Kidney glomerular epithelial cell (primary cell): Measurements from ENCODE around the gene INHBE.
"Not testable (repeated sequence)": the region's sequence is repeated elsewhere in the genome, so short reads cannot be mapped to it uniquely, and the experiment has no call there.

Experiments used
- DNase-seq: peaks from one replicate; lab custom pipeline; 2025; lab: John Stamatoyannopoulos, UW

Gene INHBE, protein sequence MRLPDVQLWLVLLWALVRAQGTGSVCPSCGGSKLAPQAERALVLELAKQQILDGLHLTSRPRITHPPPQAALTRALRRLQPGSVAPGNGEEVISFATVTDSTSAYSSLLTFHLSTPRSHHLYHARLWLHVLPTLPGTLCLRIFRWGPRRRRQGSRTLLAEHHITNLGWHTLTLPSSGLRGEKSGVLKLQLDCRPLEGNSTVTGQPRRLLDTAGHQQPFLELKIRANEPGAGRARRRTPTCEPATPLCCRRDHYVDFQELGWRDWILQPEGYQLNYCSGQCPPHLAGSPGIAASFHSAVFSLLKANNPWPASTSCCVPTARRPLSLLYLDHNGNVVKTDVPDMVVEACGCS

DNA sequence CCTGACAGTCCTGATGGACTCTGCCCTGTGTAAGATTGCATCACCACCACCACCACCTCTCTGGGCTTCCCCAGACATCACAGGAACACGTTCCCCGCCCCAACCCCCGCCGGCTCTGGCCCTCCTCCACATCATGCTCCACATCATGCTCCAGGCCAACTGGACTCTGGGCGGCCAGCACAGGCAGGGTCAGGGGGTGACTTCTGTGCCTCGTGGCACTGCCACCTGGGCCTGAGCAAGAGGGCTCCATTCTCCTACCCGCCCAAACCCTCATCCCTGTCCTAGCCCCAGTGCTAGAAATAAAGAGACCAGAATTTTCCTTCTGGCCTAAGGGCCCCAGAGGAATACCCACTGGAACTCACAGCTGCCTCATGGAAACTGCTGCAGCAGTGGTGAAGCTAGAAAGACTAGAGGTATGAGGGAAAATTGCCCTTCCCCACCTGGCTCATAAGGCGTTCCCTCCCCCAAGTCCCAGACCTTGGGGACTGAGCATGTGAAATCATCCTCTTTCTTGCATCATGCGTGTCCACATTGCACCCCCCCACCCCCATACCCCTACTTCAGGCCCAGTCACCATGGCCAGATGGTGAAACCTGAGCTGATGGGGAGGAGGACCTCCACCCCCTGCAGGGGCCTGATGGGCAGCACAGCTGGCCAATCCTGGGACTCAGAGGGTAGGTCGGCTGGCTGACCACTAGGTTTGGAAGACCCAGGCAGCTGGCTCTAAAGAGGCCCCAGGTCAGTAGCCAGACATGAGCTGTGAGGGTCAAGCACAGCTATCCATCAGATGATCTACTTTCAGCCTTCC is at the start of gene INHBE:
INHBE (plus strand) TSS at position 742 of the 808 bp plus-strand sequence. CDS start 230 bp downstream, outside the sequence.
- DNase-seq, result peak; percentile 6

DNA sequence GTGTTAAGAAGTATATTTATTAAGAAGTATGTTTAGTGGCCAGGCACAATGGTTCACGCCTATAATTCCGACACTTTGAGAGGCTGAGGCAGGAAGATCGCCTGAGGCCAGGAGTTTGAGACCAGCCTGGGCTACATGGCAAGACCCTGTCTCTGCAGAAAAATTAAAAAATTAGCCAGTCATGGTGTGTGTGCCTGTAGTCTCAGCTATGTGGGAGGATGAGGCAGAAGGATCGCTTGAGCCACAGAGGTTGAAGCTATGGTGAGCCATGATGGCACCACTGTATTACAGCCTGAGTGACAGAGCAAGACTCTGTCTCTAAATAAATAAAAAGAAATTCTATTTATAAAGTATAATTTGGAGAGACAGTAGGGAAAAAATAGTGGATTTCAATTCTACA is 44.6 kb upstream of the INHBE start:
- DNase-seq, result no peak

DNA sequence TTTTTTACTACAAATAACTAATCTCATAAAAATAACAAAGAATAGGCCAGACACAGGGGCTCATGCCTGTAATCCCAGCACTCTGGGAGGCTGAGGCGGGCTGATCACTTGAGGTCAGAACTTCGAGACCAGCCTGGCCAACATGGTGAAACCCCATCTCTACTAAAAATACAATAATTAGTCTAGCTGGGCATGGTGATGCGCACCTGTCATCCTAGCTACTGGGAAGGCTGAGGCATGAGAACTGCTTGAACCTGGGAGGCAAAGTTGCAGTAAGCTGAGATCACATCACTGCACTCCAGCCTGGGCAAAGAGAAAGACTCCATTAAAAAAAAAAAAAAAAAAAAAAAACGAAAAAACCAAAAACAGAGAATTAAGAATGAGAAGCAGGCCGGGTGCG is 40.9 kb upstream of the INHBE start:
- not testable (repeated sequence) for DNase-seq

DNA sequence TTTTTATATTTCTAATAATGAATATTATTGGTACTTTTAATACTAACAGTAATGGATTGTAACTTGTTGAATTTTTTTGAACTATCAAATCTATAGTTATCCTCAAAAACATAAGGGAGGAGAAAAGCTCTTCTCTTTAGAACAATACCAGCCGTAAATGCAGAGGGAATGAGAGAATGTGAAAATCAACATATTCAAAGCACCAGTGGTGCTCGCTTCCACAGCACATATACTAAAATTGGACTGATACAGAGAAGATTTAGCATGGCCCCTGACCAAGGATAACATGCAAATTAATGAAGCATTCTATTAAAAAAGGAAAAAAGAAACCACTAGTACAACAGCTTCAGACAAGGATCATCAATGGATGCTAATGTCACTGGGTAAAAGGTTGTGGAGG is 40.0 kb upstream of the INHBE start:
- no peak for DNase-seq

DNA sequence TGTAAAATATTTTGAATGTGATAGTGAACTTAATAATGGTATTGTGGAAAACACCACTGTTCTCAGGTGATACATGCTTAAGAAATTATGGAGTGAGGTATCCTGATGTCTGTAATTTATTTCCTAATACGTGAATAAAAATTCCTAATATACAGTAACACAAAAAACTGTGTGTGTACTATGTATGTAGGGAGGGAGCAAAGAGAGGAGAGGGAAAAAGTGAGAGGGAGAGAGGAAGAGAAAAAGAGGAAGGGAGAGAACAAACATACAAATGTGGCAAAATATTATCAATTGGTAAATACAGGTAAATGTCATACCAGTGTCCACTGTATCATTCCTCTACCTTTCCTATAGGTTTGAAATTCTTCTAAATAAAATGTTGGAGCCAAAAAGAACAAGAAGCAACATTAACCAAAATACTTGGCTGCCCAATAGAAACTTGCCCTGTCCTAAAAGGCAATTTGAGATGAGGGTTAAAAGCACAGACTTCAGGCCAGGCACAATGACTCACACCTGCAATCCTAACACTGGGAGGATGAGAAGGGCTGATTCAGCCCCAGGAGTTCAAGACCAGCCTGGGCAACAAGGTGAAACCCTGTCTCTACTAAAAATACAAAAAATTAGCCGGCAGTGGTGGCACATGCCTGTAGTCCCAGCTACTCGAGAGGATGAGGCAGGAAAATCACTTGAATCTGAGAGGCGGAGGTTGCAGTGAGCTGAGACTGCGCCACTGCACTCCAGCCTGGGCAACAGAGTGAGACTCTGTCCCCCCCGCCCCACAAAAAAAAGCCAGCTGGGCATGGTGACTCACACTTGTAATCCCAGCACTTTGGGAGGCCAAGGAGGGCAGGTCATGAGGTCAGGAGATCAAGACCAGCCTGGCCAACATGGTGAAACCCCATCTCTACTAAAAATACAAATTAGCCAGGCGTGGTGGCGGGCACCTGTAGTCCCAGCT is 38.8 kb upstream of the INHBE start:
- DNase-seq, result no peak

DNA sequence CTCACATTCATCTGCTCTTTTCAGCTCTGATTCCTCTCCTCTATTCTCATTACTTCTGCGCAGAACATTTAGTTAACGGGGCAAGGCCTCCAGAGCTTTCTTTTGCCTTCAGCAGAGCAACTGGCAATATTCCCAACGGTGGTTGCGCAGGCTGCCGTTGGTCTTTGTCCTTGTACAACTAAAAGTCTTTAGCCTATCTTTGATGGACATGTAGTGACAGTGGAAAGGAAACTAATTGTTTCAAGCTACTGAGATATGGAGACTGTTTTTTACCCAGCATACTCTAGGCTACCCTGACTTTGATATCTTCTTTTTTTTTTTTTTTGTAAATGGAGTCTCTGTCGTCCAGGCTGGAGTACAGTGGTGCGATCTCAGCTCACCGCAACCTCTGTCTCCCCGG is 36.9 kb upstream of the INHBE start:
- DNase-seq, result no peak

DNA sequence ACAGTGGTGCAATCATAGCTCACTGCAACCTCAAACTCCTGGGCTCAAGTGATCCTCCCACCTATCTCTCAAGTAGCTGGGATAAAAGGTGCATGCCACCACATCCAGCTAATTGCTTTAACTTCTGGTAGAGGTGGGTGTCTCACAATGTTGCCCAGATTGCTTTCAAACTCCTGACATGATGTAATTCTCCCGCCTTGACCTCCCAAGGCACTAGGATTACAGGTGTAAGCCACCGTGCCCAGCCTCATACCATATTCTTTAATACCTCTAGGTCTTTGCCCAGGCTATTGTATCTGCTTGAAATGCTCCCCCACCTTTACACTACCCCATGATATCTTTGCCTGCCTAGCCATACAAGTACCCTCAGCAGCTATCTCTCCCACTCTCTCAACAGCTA is 35.6 kb upstream of the INHBE start:
- no peak for DNase-seq

DNA sequence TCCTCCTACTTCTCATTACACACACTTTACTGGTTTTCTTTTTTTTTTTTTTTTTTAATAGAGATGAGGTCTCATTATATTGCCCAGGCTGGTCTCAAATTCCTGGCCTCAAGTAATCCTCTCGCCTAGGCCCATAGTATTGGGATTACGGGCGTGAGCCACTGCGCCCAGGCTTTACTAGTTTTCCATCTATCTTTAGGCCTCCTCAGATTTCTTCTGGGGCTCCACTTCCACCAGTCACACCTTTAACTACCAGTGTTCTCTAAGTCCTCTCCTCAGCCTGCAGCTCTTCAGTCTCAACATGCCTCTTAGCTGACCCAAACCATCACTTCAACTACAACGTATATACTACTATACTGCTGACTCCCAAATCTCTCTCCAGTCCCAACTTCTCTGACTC is 34.6 kb upstream of the INHBE start:
- no peak for DNase-seq

DNA sequence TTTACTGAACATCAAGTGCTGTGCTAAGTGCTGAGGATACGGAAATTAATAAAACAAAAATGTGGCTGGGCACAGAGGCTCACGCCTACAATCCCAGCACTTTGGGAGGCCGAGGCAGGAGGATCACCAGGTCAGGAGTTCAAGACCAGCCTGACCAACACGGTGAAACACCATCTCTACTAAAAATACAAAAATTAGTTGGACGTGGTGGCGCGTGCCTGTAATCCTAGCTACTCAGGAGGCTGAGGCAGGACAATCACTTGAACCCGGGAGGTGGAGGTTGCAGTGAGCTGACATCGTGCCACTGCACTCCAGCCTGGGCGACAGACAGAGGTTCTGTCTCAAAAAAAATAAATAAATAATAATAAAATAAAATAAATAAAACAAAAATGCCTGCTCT is 28.2 kb upstream of the INHBE start:
- DNase-seq, result not testable (repeated sequence)

DNA sequence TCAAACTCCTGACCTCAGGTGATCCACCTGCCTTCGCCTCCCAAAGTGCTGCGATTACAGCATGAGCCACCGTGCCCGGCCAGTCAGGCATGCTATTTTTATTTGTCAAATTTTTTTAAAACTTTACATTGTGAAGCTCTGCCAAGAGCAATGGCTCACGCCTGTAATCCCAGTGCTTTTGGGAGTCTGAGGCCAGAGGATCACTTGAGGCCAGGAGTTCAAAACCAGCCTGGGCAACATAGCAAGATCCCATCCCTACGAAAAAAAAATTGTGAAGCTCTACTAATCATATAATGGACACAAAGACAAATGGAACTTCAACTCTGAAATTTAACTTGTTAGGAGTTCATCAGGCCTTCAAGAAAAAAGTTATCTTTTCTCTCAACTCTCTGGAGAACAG is 26.1 kb upstream of the INHBE start:
- no peak for DNase-seq

DNA sequence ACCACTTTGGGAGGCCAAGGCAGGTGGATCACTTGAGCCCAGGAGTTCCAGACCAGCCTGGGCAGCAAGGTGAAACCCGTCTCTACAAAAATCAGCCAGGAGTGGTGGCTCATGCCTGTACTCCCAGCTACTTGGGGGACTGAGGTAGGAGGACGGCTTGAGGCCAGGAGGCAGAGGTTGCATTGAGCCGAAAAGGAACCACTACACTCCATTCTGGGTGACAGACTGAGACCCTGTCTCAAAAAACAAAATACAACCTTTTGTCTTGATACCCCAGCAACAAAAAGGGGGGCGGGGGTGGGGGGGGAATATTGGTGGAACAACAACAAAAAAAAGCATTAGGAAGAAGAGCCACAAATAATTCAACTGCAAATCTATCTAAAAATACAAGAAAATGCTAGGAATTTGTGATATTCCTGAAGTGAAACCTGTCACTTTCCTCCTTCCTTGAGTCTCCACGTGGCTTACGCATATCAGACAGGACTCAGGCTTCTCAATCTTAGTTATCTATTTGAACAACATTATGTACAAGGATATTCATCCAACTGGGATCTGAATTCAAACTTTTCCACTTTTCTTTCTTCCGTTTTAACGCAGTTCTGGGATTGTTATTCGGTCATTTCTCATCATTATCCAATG is 25.5 kb upstream of the INHBE start:
- DNase-seq, result no peak

DNA sequence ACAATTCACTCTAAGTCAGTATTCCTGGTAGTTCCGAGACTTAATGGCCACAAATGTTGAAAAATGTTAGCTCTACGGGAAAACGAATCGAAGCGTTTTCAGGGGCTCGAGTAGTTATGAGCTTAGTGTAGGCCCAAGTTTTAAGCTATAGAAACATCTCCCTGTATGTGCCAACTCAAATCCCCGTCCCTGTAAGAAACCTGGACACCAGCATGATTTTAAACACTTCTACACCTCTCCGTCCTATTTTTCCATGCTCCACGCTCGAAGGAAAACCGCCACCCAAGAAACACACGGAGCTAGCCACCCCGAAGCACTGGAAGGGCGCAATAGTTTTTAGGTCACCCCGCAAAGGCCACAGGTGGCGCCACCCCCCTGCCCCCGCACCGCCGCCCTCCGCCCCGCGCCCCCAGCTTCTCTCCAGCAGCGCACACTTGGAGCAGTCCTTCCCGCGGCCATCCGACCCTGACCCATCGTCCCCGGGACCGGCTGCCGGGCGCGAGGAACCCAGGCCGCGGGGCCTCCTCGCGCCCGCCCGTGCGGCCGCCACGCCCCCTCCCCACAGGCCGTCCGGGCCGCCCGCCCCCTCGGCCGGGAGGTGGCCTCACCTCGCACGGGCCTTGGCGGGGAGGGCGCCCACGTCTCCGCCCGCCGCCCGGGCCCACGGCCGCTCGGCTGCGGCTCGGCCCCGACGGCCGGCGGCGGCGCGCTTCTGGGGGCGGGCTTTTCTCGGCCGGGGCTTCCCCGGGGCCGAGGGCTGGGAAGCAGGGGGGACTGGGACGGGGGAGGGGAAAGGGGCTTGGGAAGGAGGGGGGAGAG is 24.8 kb upstream of the INHBE start:
- no peak for DNase-seq

DNA sequence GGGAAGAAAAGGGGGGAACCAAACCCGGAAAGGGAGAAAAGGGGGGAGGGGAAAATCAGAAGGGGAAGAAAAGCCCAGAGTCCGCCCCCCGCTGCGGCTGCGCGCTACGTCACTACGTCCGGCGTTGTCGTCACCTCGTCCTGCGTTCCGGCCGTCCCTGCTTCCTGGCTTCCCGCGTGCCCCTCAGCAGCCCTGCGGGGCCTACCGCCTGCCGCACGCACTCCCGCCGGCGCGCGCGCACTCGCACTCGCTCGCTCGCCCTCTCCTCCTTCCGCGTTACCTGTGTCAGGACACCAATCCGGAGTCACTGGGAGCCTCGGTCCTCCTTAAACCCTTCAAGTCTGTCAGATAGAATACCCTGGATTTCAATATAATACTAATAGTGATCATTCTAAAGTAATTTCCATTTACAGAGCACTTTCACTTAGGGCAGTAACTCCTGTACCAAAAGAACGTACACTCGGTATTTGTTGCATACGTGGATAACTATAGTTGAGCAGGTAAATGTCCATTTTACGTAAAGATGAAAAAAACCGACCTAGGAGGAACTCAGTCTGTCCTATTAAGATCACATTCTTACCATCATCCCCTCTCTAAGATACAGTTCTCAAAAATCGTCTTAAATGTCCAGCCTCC is 24.1 kb upstream of the INHBE start, which contains the start of gene R3HDM2:
R3HDM2 (minus strand) TSS at position 113 of the 636 bp plus-strand sequence. CDS start 120,615 bp downstream, outside the sequence.
- peak; percentile 88 for DNase-seq

DNA sequence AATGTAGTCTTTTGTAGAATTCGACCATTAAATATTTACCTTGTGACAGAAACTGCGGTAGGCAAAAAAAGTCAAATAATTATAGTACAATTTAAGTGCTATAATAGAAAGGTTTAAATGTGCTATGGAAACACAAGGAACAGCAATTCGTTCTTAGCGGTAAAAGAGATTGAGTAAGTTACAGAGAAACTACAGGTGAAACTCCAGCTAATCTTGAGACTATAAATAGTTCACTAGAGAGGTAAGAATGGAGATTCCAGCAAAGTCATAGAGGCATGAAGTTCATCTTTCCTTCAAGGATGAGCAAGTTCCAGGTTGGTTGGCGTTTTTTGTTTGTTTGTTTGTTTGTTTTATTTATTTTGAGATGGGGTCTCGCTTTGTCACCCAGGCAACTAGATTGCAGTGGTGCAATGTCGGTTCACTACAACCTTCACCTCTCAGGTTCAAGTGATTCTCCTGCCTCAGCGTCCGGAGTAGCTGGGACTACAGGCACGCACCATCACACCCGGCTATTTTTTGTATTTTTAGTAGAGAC is 23.4 kb upstream of the INHBE start:
- DNase-seq, result no peak

DNA sequence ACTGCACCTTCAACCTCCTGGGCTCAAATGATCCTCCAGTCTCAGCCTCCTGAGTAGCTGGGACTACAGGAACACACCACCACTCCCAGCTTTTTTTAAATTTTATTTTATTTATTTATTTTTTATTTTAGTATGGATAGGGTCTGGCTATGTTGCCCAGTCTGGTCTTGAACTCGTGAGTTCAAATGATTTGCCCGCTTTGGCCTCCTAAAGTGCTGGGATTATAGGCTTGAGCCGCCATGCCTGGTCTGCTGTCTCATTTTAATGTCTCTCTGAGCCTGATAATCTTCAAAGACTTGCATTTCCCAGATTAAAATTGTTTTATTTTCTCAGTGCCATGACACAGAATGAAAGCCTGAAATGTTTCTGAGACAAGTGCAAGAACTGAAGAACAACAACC is 21.7 kb upstream of the INHBE start:
- DNase-seq, result no peak

DNA sequence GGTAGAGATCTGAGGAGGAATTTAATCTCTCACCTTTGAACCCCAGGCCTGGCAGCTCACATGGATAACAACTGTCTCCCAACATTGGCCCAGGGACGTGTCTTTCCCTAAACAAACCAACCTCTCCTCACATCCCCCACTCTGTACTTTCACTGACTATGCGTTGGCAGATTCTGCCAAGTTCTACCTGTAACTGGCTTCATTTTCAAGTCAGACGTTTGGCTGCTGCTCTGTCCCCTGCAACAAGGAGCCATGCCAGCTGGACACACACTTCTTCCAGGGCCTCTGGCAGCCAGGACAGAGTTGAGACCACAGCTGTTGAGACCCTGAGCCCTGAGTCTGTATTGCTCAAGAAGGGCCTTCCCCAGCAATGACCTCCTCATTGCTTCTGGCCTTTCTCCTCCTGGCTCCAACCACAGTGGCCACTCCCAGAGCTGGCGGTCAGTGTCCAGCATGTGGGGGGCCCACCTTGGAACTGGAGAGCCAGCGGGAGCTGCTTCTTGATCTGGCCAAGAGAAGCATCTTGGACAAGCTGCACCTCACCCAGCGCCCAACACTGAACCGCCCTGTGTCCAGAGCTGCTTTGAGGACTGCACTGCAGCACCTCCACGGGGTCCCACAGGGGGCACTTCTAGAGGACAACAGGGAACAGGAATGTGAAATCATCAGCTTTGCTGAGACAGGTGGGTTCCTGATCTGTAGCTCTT is 20.4 kb upstream of the INHBE start, which contains the start of gene INHBC:
INHBC (plus strand) TSS at position 268 of the 707 bp plus-strand sequence; CDS start at position 371, 103 bp downstream.
- DNase-seq, result no peak

DNA sequence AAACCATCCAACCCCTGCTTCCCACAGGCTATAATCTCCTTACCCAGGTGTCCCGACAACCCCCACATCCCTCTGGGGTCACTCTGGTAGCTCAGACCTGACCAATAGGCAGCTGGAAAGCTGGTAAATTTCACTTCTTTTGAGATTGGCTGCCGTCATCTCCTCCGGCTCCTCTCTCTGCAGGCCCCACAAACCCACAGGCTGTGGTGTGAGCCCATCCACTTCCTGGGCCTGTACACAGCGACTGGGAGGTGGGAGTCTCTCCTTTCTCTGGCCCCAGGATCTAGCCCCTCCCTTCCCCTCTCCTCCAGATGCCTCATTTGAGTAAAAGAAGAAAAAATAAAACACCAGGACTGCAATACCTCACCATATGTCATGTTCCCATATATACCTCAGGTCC is 19.8 kb upstream of the INHBE start:
- no peak for DNase-seq

DNA sequence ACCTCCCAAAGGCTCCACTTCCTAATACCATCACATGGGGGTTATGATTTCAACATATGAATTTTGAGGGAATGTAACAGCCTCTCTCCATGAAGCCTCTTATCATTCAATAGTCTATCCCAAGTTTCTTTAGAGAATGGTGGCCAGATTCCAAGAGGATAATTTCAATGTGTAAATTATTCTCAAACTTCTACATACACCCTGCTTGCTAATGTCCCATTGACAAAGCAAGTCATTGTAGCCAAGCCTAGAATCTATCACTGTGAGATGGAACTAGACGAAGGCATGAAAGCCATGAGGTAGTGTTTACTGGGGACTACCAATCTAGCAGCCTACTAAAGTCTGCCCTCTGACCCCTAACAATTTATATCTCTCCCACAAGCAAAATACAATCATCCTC is 16.7 kb upstream of the INHBE start:
- no peak for DNase-seq

DNA sequence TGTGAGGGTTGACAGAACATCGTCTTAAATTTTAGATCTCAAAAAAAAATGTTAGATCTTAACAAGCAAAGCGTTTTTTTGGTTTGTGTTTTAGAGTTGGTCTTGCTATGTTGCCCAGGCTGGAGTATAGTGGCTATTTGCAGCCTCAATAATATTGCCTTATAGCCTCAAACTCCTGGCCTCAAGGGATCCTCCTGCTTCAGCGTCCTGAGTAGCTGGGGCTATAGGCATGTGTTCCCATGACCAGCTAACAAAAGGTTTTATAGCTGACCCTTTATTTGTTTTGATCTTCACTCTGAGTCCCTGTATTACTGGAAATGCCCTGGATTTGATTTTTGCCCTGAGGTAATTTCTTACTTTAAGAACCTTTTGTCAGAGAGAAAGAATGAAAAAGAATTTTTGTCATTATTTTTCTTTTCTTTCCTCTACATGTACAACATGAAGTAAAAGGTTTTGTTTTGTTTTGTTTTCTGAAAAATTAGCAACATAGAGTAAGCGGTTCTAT is 15.3 kb upstream of the INHBE start:
- DNase-seq, result no peak
